GM23338 (cell line): ENCODE measurements around the gene CPNE8. TPM values are rescaled to one million over a fixed set of nuclear protein-coding genes. Genes with fewer than 3 reads are reported as not detected.

Experiments used
- ATAC-seq: fragments of 200-7000 bp; cut with Tn5 transposase; 3 replicates; pipeline ENCODE4 v1.9.1; 2020
- DNase-seq: peaks from one replicate; pipeline ENCODE4 v3.0.0-alpha.2; 2015; ENCODE audit warnings: low spot score
- H2AFZ ChIP-seq: fragments of 200-600 bp; sonication (generic); 2 replicates; pipeline ENCODE4 v1.8.0; 2016; ENCODE audit warnings: antibody characterized with exemption, mild to moderate bottlenecking, moderate library complexity
- H3F3A ChIP-seq: fragments of 200-600 bp; sonication (generic); replicated peaks from 2 replicates; pipeline ENCODE4 v1.8.0; 2017; ENCODE audit warnings: antibody characterized with exemption, mixed run types, low read depth
- H3K27ac ChIP-seq: fragments of 200-600 bp; sonication (generic); 2 replicates; pipeline ENCODE4 v1.6.1; 2016; ENCODE audit warnings: low read depth
- H3K27me3 ChIP-seq: fragments of 200-600 bp; sonication (generic); 2 replicates; pipeline ENCODE4 v1.8.0; 2016; ENCODE audit warnings: mild to moderate bottlenecking, mixed run types, moderate library complexity; ENCODE audit not compliant: insufficient read depth
- H3K36me3 ChIP-seq: fragments of 200-600 bp; sonication (generic); 2 replicates; pipeline ENCODE4 v1.8.0; 2016; ENCODE audit warnings: mild to moderate bottlenecking; ENCODE audit not compliant: insufficient read depth
- H3K4me1 ChIP-seq: fragments of 200-600 bp; sonication (generic); 2 replicates; pipeline ENCODE4 v1.8.0; 2016; ENCODE audit warnings: mild to moderate bottlenecking, moderate library complexity; ENCODE audit not compliant: insufficient read depth
- H3K4me2 ChIP-seq: fragments of 200-600 bp; sonication (generic); 2 replicates; pipeline ENCODE4 v1.7.1; 2017; ENCODE audit warnings: mixed run types
- H3K4me3 ChIP-seq: fragments of 200-600 bp; sonication (generic); 2 replicates; pipeline ENCODE4 v1.6.1; 2016; ENCODE audit warnings: mixed run types
- H3K79me2 ChIP-seq: fragments of 200-600 bp; sonication (generic); replicated peaks from 2 replicates; pipeline ENCODE4 v1.8.0; 2017; ENCODE audit warnings: mild to moderate bottlenecking; ENCODE audit not compliant: insufficient read depth
- H3K9me2 ChIP-seq: fragments of 200-600 bp; sonication (generic); 2 replicates; pipeline ENCODE4 v1.8.0; 2017; ENCODE audit not compliant: insufficient read depth
- H4K20me1 ChIP-seq: fragments of 200-600 bp; sonication (generic); replicated peaks from 2 replicates; pipeline ENCODE4 v1.8.0; 2017; ENCODE audit warnings: mild to moderate bottlenecking; ENCODE audit not compliant: insufficient read depth
- H3K27ac Mint-ChIP-seq: 2 replicates; pipeline ENCODE4 v1.8.0; 2020; ENCODE audit warnings: inconsistent platforms, mild to moderate bottlenecking, moderate library complexity, mixed read lengths
- H3K27me3 Mint-ChIP-seq: 3 replicates; pipeline ENCODE4 v1.8.0; 2022; ENCODE audit warnings: low read depth, mild to moderate bottlenecking, moderate library complexity, mixed read lengths, inconsistent platforms; ENCODE audit not compliant: insufficient read depth, poor library complexity
- H3K36me3 Mint-ChIP-seq: 3 replicates; pipeline ENCODE4 v1.8.0; 2021; ENCODE audit warnings: low read depth, mild to moderate bottlenecking, inconsistent platforms, moderate library complexity, mixed read lengths
- H3K4me1 Mint-ChIP-seq: 3 replicates; pipeline ENCODE4 v1.8.0; 2020; ENCODE audit warnings: mild to moderate bottlenecking, inconsistent platforms, mixed read lengths
- H3K4me3 Mint-ChIP-seq: 3 replicates; pipeline ENCODE4 v1.8.0; 2021; ENCODE audit warnings: moderate library complexity, mild to moderate bottlenecking, inconsistent platforms, mixed read lengths
- H3K9me3 Mint-ChIP-seq: 3 replicates; pipeline ENCODE4 v1.8.0; 2020; ENCODE audit warnings: moderate library complexity, mild to moderate bottlenecking, inconsistent platforms, mixed read lengths
- CREB1 ChIP-seq: fragments of 250-450 bp; sonication (Bioruptor Pico); IDR thresholded peaks from 2 replicates; pipeline ENCODE4 v1.5.0; 2020; ENCODE audit warnings: low read depth, mild to moderate bottlenecking, moderate library complexity
- EZH2 ChIP-seq: fragments of 200-600 bp; sonication (generic); IDR thresholded peaks from one replicate; pipeline ENCODE4 v1.8.0; 2017; ENCODE audit warnings: antibody characterized with exemption, mild to moderate bottlenecking, low read depth; ENCODE audit not compliant: unreplicated experiment
- EZH2phosphoT487 ChIP-seq: fragments of 200-600 bp; sonication (generic); IDR thresholded peaks from one replicate; pipeline ENCODE4 v1.8.1; 2018; ENCODE audit warnings: antibody characterized with exemption; ENCODE audit not compliant: unreplicated experiment
- JUNB ChIP-seq: IDR thresholded peaks from one replicate; pipeline ENCODE4 v1.6.1; 2016; ENCODE audit warnings: antibody characterized with exemption; ENCODE audit not compliant: unreplicated experiment
- NANOG ChIP-seq: IDR thresholded peaks from 2 replicates; pipeline ENCODE4 v1.6.1; 2016; ENCODE audit warnings: antibody characterized with exemption, borderline replicate concordance
- POLR2AphosphoS5 ChIP-seq: IDR thresholded peaks from 2 replicates; pipeline ENCODE4 v1.6.1; 2016; ENCODE audit warnings: antibody characterized with exemption, low read depth
- REST ChIP-seq: IDR thresholded peaks from one replicate; pipeline ENCODE4 v1.6.1; 2018; ENCODE audit warnings: antibody characterized with exemption; ENCODE audit not compliant: unreplicated experiment
- STAT1 ChIP-seq: IDR thresholded peaks from one replicate; pipeline ENCODE4 v1.6.1; 2016; ENCODE audit warnings: antibody characterized with exemption; ENCODE audit not compliant: unreplicated experiment
- ZNF114 ChIP-seq: fragments of 250-450 bp; sonication (Bioruptor Pico); IDR thresholded peaks from 2 replicates; pipeline ENCODE4 v1.5.0; 2020; ENCODE audit warnings: mild to moderate bottlenecking, moderate library complexity
- ZNF331 ChIP-seq: fragments of 250-450 bp; sonication (Bioruptor Pico); IDR thresholded peaks from 2 replicates; pipeline ENCODE4 v1.5.0; 2020; ENCODE audit warnings: low read depth, mild to moderate bottlenecking, moderate library complexity
- polyA plus RNA-seq: library from polyadenylated mRNA; unstranded; fragments of >200 nt; fragmentation: Nextera tagmentation; extraction: Ambion mirVana; gene quantifications from 2 replicates; pipeline ENCODE4 v1.2.1, GENCODE V29; 2016
- total RNA-seq: library from RNA; depleted of rRNA; stranded (reverse); fragments of >200 nt; shearing (Covaris generic); gene quantifications from 2 replicates; pipeline ENCODE4 v1.2.3, GENCODE V29; 2014
- TF ChIP-seq, protein P1 (sequence below), 2 experiments: fragments of 200-600 bp in 1 of 2; sonication (generic) in 1 of 2; conservative IDR thresholded peaks; 2 replicates each; pipeline versions ENCODE4 v1.5.1 to v1.6.1; 2016 to 2017; ENCODE audit warnings: antibody characterized with exemption in 2 of 2, low read depth in 2 of 2, mild to moderate bottlenecking in 2 of 2, moderate library complexity in 1 of 2
- TF ChIP-seq, protein P2 (sequence below): fragments of 250-450 bp; sonication (Bioruptor Pico); IDR thresholded peaks from 2 replicates; pipeline ENCODE4 v1.5.0; 2020; ENCODE audit warnings: mild to moderate bottlenecking, moderate library complexity
- TF ChIP-seq, protein P3 (sequence below): IDR thresholded peaks from 2 replicates; pipeline ENCODE4 v1.6.1; 2016; ENCODE audit warnings: antibody characterized with exemption

Gene CPNE8
- total and polyA plus RNA-seq, 2 experiments from 2014 or later, result 8.7 to 10.1 TPM

DNA sequence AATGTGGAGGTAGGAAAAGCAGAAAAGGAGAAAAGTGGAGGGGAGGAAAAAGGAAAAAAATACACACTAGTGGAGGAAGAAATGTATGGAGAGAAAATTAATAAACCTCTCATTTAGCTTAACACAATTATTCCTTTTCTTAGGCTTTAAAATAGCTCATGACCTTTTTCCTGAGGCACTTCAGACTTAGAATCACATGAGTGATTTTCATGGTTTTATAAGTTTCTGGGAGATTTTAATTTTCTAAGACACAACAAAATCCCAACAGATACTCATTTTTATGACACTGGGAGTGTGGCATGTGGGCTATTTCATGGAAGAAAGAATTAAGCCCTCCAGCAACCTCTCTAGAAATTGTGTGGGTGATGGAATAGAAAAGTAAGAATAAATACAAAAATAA lies 214.7 kb downstream of the CPNE8 start:
- Histone ChIP-seq H3K36me3 (no peaks in the 10 kb centered on the region), H3K9me2 (no peaks in the 10 kb centered on the region), H4K20me1 (no peaks in the 10 kb centered on the region), H3K27ac (no peak overlapping the region), H3F3A (no peaks in the 10 kb centered on the region), H2AFZ (no peak overlapping the region), H3K79me2 (no peaks in the 10 kb centered on the region), H3K4me1 (peaks cover 10% of the 10 kb centered on the region; the same call in 1 of the 2 replicates), H3K4me2 (no peak overlapping the region), H3K27me3 (no peaks in the 10 kb centered on the region; the same call in 1 of the 2 replicates), H3K4me3 (no peak overlapping the region)
- H3K4me3 Mint-ChIP-seq, result no peak overlapping the region
- ATAC-seq (no peak), DNase-seq (no peak)
- TF ChIP-seq ZNF114 (CRISPR knock-in tag) (no peak), STAT1 (no peak), NANOG (no peak), POLR2AphosphoS5 (no peak), EZH2phosphoT487 (no peak), JUNB (no peak), EZH2 (no peak), REST (no peak), ZNF331 (no peak), CREB1 (no peak)
- TF ChIP-seq, protein P1, sequence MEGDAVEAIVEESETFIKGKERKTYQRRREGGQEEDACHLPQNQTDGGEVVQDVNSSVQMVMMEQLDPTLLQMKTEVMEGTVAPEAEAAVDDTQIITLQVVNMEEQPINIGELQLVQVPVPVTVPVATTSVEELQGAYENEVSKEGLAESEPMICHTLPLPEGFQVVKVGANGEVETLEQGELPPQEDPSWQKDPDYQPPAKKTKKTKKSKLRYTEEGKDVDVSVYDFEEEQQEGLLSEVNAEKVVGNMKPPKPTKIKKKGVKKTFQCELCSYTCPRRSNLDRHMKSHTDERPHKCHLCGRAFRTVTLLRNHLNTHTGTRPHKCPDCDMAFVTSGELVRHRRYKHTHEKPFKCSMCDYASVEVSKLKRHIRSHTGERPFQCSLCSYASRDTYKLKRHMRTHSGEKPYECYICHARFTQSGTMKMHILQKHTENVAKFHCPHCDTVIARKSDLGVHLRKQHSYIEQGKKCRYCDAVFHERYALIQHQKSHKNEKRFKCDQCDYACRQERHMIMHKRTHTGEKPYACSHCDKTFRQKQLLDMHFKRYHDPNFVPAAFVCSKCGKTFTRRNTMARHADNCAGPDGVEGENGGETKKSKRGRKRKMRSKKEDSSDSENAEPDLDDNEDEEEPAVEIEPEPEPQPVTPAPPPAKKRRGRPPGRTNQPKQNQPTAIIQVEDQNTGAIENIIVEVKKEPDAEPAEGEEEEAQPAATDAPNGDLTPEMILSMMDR (conservative IDR thresholded peaks at IDR 0.05; ENCODE audit: low read depth in 2 of 2), result no peak
- TF ChIP-seq, protein P2, sequence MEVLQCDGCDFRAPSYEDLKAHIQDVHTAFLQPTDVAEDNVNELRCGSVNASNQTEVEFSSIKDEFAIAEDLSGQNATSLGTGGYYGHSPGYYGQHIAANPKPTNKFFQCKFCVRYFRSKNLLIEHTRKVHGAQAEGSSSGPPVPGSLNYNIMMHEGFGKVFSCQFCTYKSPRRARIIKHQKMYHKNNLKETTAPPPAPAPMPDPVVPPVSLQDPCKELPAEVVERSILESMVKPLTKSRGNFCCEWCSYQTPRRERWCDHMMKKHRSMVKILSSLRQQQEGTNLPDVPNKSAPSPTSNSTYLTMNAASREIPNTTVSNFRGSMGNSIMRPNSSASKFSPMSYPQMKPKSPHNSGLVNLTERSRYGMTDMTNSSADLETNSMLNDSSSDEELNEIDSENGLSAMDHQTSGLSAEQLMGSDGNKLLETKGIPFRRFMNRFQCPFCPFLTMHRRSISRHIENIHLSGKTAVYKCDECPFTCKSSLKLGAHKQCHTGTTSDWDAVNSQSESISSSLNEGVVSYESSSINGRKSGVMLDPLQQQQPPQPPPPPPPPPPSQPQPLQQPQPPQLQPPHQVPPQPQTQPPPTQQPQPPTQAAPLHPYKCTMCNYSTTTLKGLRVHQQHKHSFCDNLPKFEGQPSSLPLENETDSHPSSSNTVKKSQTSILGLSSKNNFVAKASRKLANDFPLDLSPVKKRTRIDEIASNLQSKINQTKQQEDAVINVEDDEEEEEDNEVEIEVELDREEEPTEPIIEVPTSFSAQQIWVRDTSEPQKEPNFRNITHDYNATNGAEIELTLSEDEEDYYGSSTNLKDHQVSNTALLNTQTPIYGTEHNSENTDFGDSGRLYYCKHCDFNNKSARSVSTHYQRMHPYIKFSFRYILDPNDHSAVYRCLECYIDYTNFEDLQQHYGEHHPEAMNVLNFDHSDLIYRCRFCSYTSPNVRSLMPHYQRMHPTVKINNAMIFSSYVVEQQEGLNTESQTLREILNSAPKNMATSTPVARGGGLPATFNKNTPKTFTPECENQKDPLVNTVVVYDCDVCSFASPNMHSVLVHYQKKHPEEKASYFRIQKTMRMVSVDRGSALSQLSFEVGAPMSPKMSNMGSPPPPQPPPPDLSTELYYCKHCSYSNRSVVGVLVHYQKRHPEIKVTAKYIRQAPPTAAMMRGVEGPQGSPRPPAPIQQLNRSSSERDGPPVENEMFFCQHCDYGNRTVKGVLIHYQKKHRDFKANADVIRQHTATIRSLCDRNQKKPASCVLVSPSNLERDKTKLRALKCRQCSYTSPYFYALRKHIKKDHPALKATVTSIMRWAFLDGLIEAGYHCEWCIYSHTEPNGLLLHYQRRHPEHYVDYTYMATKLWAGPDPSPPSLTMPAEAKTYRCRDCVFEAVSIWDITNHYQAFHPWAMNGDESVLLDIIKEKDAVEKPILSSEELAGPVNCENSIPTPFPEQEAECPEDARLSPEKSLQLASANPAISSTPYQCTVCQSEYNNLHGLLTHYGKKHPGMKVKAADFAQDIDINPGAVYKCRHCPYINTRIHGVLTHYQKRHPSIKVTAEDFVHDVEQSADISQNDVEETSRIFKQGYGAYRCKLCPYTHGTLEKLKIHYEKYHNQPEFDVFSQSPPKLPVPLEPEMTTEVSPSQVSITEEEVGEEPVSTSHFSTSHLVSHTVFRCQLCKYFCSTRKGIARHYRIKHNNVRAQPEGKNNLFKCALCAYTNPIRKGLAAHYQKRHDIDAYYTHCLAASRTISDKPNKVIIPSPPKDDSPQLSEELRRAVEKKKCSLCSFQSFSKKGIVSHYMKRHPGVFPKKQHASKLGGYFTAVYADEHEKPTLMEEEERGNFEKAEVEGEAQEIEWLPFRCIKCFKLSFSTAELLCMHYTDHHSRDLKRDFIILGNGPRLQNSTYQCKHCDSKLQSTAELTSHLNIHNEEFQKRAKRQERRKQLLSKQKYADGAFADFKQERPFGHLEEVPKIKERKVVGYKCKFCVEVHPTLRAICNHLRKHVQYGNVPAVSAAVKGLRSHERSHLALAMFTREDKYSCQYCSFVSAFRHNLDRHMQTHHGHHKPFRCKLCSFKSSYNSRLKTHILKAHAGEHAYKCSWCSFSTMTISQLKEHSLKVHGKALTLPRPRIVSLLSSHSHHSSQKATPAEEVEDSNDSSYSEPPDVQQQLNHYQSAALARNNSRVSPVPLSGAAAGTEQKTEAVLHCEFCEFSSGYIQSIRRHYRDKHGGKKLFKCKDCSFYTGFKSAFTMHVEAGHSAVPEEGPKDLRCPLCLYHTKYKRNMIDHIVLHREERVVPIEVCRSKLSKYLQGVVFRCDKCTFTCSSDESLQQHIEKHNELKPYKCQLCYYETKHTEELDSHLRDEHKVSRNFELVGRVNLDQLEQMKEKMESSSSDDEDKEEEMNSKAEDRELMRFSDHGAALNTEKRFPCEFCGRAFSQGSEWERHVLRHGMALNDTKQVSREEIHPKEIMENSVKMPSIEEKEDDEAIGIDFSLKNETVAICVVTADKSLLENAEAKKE (CRISPR knock-in tag), result no peak
- TF ChIP-seq, protein P3, sequence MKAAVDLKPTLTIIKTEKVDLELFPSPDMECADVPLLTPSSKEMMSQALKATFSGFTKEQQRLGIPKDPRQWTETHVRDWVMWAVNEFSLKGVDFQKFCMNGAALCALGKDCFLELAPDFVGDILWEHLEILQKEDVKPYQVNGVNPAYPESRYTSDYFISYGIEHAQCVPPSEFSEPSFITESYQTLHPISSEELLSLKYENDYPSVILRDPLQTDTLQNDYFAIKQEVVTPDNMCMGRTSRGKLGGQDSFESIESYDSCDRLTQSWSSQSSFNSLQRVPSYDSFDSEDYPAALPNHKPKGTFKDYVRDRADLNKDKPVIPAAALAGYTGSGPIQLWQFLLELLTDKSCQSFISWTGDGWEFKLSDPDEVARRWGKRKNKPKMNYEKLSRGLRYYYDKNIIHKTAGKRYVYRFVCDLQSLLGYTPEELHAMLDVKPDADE, result no peak
- no peaks in the 10 kb centered on the region for H3K36me3 Mint-ChIP-seq
- peaks cover 13% of the 10 kb centered on the region for H3K4me1 Mint-ChIP-seq
- H3K27me3 Mint-ChIP-seq, result peaks cover 1% of the 10 kb centered on the region
- no peak overlapping the region for H3K27ac Mint-ChIP-seq
- H3K9me3 Mint-ChIP-seq, result no peaks in the 10 kb centered on the region
